Measurements from ENCODE around the gene ATL2.

The ATL2 gene

DNA sequence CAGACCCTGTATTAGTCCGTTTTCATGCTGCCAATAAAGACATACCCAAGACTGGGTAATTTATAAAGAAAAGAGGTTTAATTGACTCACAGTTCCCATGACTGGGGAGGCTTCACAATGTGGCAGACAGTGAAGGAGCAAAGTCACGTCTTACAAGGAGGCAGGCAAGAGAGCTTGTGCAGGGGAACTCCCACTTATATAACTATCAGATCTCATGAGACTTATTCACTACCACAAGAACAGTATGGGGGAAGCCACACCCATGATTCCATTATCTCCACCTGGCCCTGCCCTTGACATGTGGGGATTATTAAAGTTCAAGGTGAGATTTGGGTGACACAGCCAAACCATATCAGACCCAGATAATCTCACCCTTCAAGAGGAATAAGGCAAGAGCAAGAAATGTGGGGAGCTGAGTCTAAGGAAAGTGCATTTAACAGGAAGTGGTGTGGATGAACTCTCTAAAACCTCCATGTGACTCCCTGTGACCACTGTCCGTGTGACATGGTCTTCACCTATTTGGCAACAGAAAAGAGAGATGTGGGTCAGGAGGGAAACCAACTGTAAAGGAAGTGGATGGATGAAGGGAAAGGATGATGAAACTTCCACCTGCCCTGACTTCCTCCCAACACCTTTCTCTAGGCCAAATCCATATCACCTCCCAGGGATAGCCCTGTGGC is 110.6 kb downstream of the ATL2 start:
- DNase-seq (ENCODE audit: low read depth) = no peak
- TF ChIP-seq, protein P1, sequence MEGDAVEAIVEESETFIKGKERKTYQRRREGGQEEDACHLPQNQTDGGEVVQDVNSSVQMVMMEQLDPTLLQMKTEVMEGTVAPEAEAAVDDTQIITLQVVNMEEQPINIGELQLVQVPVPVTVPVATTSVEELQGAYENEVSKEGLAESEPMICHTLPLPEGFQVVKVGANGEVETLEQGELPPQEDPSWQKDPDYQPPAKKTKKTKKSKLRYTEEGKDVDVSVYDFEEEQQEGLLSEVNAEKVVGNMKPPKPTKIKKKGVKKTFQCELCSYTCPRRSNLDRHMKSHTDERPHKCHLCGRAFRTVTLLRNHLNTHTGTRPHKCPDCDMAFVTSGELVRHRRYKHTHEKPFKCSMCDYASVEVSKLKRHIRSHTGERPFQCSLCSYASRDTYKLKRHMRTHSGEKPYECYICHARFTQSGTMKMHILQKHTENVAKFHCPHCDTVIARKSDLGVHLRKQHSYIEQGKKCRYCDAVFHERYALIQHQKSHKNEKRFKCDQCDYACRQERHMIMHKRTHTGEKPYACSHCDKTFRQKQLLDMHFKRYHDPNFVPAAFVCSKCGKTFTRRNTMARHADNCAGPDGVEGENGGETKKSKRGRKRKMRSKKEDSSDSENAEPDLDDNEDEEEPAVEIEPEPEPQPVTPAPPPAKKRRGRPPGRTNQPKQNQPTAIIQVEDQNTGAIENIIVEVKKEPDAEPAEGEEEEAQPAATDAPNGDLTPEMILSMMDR (conservative IDR thresholded peaks at IDR 0.05; ENCODE audit: low read depth, low read length) = no peak

GRCh38 chr2:38265461-38265860 is 111.6 kb downstream of the ATL2 start:
- DNase-seq (ENCODE audit: low read depth) = no peak
- H3K4me3 ChIP-seq (ENCODE audit: low read length) = no peak overlapping the region
- TF ChIP-seq, protein P1 (conservative IDR thresholded peaks at IDR 0.05; ENCODE audit: low read depth, low read length) = no peak

More for the DNA sequence above, 110.6 kb downstream of the ATL2 start:
- no peak overlapping the region for H3K4me3 ChIP-seq (ENCODE audit: low read length)

- no peak overlapping the region for H3K4me3 ChIP-seq (ENCODE audit: low read length)
- DNase-seq (ENCODE audit: low read depth) = no peak
- TF ChIP-seq, protein P1 (conservative IDR thresholded peaks at IDR 0.05; ENCODE audit: low read depth, low read length) = peak; percentile 5
These were observed 112.5 kb downstream of the ATL2 start for GRCh38 chr2:38264396-38265221.

- no peak for DNase-seq (ENCODE audit: low read depth)
- no peak overlapping the region for H3K4me3 ChIP-seq (ENCODE audit: low read length)
- TF ChIP-seq, protein P1 (conservative IDR thresholded peaks at IDR 0.05; ENCODE audit: low read depth, low read length) = no peak
These were observed 113.8 kb downstream of the ATL2 start for GRCh38 chr2:38263293-38263692.

GRCh38 chr2:38262069-38262871 is 114.8 kb downstream of the ATL2 start:
- no peak overlapping the region for H3K4me3 ChIP-seq (ENCODE audit: low read length)
- DNase-seq (ENCODE audit: low read depth) = no peak
- TF ChIP-seq, protein P1 (conservative IDR thresholded peaks at IDR 0.05; ENCODE audit: low read depth, low read length) = no peak

DNA sequence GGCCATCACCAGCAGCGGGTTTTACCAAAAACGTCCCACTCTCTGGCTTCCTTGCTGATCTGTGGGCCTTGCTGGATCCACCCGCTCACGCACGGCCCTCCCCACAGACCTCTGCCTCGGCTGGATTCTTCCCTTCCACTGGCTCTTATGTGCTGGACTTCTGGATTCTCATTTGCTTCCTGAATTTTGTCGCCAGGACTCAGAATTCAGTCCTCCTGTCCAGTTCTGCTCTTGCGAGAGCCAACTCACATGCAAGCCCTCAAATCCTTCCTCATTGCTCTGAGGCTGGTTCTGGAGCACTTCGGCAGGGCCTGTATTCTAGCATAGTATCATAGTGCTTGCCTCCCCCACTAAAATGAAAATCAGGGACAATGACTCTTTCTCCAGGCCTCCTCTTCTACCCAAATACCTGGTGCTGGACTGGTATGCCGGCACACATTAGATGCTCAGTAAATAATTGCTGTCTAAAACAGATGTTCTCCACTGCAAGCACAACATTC is 115.5 kb downstream of the ATL2 start:
- DNase-seq (ENCODE audit: low read depth) = no peak
- TF ChIP-seq, protein P1 (conservative IDR thresholded peaks at IDR 0.05; ENCODE audit: low read depth, low read length) = no peak
- H3K4me3 ChIP-seq (ENCODE audit: low read length) = no peak overlapping the region
